Kidney epithelial cell (primary cell): ENCODE results near the gene CAPN11. TPM values are rescaled to one million over a fixed set of nuclear protein-coding genes. Genes with fewer than 3 reads are reported as not detected.
A peak's percentile ranks its signal among the peaks of the same experiment; 100 is the strongest.

ENCODE experiments used
- DNase-seq: peaks from one replicate; pipeline ENCODE4 v3.0.0-alpha.2; 2010; ENCODE audit warnings: low read depth
- H3K27me3 ChIP-seq: 2 replicates; pipeline ENCODE4 v1.6.0; 2011; ENCODE audit warnings: low read length; ENCODE audit not compliant: control insufficient read depth, insufficient read depth
- H3K36me3 ChIP-seq: 2 replicates; pipeline ENCODE4 v1.5.1; 2011; ENCODE audit warnings: low read length; ENCODE audit not compliant: control insufficient read depth, insufficient read depth
- H3K4me3 ChIP-seq: 2 replicates; pipeline ENCODE4 v1.5.1; 2011; ENCODE audit warnings: low read depth, mild to moderate bottlenecking, control low read depth, low read length
- total RNA-seq: library from RNA; depleted of rRNA; stranded (reverse); fragments of >200 nt; gene quantifications from 2 replicates; pipeline ENCODE4 v1.2.3, GENCODE V29; 2015
- TF ChIP-seq, protein P1 (sequence below): IDR thresholded peaks from 2 replicates; pipeline ENCODE4 v1.5.1; 2011; ENCODE audit warnings: mild to moderate bottlenecking, moderate library complexity, low read length, control low read depth, inconsistent platforms; ENCODE audit not compliant: insufficient read depth, poor library complexity, severe bottlenecking

CAPN11 gene
- total RNA-seq, 1 donor from 2014 or later, result not detected

DNA sequence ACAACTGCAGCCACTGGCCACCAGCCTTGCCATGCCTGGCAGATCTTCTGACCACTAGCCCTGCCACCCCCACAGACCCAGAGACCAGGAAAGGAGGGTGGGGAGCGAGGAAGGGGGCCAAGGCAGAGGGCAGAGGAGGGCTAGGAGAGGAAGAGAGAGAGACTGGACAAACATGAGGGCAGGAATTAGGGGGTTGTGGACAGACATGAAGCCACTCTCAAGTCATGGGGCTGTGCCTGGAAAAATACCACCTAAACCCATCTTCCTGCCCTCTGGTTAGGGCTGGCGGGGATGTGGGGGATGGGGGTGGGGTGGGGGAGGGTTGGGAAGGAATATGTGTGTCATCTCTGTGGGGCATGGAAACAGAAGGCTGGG, 63.3 kb downstream of the CAPN11 start:
- Histone ChIP-seq H3K27me3 (no peaks in the 10 kb centered on the region), H3K36me3 (no peaks in the 10 kb centered on the region), H3K4me3 (no peak overlapping the region)
- DNase-seq, result no peak
- TF ChIP-seq, protein P1, sequence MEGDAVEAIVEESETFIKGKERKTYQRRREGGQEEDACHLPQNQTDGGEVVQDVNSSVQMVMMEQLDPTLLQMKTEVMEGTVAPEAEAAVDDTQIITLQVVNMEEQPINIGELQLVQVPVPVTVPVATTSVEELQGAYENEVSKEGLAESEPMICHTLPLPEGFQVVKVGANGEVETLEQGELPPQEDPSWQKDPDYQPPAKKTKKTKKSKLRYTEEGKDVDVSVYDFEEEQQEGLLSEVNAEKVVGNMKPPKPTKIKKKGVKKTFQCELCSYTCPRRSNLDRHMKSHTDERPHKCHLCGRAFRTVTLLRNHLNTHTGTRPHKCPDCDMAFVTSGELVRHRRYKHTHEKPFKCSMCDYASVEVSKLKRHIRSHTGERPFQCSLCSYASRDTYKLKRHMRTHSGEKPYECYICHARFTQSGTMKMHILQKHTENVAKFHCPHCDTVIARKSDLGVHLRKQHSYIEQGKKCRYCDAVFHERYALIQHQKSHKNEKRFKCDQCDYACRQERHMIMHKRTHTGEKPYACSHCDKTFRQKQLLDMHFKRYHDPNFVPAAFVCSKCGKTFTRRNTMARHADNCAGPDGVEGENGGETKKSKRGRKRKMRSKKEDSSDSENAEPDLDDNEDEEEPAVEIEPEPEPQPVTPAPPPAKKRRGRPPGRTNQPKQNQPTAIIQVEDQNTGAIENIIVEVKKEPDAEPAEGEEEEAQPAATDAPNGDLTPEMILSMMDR, result no peak

GRCh38 chr6:44222486-44223318, 64.1 kb downstream of the CAPN11 start:
- TF ChIP-seq, protein P1, result no peak
- DNase-seq, result no peak
- H3K4me3 ChIP-seq, result peak overlapping the region; percentile 58
- H3K36me3 ChIP-seq, result no peaks in the 10 kb centered on the region
- no peaks in the 10 kb centered on the region for H3K27me3 ChIP-seq

GRCh38 chr6:44223319-44224028, 64.9 kb downstream of the CAPN11 start, which contains the start of gene SLC29A1:
SLC29A1 (plus strand) TSS chr6:44223595; CDS start chr6:44227314, 3,719 bp downstream.
- DNase-seq, result no peak
- no peaks in the 10 kb centered on the region for H3K27me3 ChIP-seq
- TF ChIP-seq, protein P1, result no peak
- no peaks in the 10 kb centered on the region for H3K36me3 ChIP-seq
- H3K4me3 ChIP-seq, result peak within 1 kb of the TSS; percentile 58

GRCh38 chr6:44224029-44224964, 65.7 kb downstream of the CAPN11 start:
- no peaks in the 10 kb centered on the region for H3K36me3 ChIP-seq
- DNase-seq, result no peak
- H3K4me3 ChIP-seq, result peak overlapping the region; percentile 58
- TF ChIP-seq, protein P1, result no peak
- H3K27me3 ChIP-seq, result no peaks in the 10 kb centered on the region

DNA sequence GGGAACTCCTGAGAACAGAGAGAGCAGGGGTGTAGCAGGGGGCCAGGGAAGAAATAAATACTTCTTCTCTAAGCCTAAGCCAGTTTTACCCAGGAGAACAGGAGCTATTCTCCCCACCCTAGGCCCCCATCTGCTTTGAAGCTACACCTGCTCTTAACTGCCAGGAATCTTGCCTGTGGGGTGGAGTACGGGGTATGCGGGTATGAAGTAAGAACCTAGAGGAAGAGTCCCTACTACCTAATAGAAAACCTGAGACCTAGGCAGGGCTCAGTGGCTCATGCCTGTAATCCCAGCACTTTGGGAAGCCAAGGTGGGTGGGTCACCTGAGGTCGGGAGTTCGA, 66.3 kb downstream of the CAPN11 start:
- no peak for DNase-seq
- Histone ChIP-seq H3K36me3 (no peaks in the 10 kb centered on the region), H3K4me3 (no peak overlapping the region), H3K27me3 (no peaks in the 10 kb centered on the region)
- TF ChIP-seq, protein P1, result no peak
